ENCODE data around the gene IFNA8. TPM values are rescaled to one million over a fixed set of nuclear protein-coding genes. Genes with fewer than 3 reads are reported as not detected.
"Not testable (repeated sequence)": the region's sequence is repeated elsewhere in the genome, so short reads cannot be mapped to it uniquely, and the experiment has no call there.

IFNA8 gene
- total RNA-seq, 1 donor from 2014 or later: not detected

- no peak for DNase-seq (ENCODE audit: low read depth, low spot score)
Measured at GRCh38 chr9:21428235-21428634, 19.3 kb downstream of the IFNA8 start.

GRCh38 chr9:21429191-21429590 is 20.3 kb downstream of the IFNA8 start:
- DNase-seq (ENCODE audit: low read depth, low spot score): no peak

- no peak for DNase-seq (ENCODE audit: low read depth, low spot score)
Measured at GRCh38 chr9:21432672-21433425, 23.9 kb downstream of the IFNA8 start.

GRCh38 chr9:21434202-21435014 is 25.5 kb downstream of the IFNA8 start:
- peak; percentile 44 for DNase-seq (ENCODE audit: low read depth, low spot score)

- DNase-seq (ENCODE audit: low read depth, low spot score): not testable (repeated sequence)
Measured at GRCh38 chr9:21435015-21435383, 26.1 kb downstream of the IFNA8 start.

GRCh38 chr9:21440139-21440538 is 31.2 kb downstream of the IFNA8 start, which contains the start of gene IFNA1:
Gene IFNA1, plus strand, starts transcription at chr9:21440439. Its CDS starts 69 bp downstream, at chr9:21440508.
- no peak for DNase-seq (ENCODE audit: low read depth, low spot score)

- DNase-seq (ENCODE audit: low read depth, low spot score): no peak
Measured at GRCh38 chr9:21443849-21444625, 35.1 kb downstream of the IFNA8 start.

GRCh38 chr9:21449312-21449711 is 40.4 kb downstream of the IFNA8 start:
- not testable (repeated sequence) for DNase-seq (ENCODE audit: low read depth, low spot score)

- DNase-seq (ENCODE audit: low read depth, low spot score): no peak
Measured at GRCh38 chr9:21450733-21451394, 41.9 kb downstream of the IFNA8 start.

GRCh38 chr9:21452681-21453080 is 43.8 kb downstream of the IFNA8 start:
- DNase-seq (ENCODE audit: low read depth, low spot score): no peak

GRCh38 chr9:21454149-21454548 is 45.2 kb downstream of the IFNA8 start:
- no peak for DNase-seq (ENCODE audit: low read depth, low spot score)

- DNase-seq (ENCODE audit: low read depth, low spot score): no peak
Measured at GRCh38 chr9:21455320-21455719, 46.4 kb downstream of the IFNA8 start.

Other genes with a start within 250 kb of the IFNA8 start
- not detected in 2 replicates for gene IFNA21, start 242.5 kb upstream of the IFNA8 start, total RNA-seq
- gene IFNA4, start 221.5 kb upstream of the IFNA8 start, total RNA-seq: not detected in 2 replicates
- not detected in 2 replicates for gene IFNA7, start 206.9 kb upstream of the IFNA8 start, total RNA-seq
- gene IFNA10, start 202.0 kb upstream of the IFNA8 start, total RNA-seq: not detected in 2 replicates
- not detected in 2 replicates for gene IFNA16, start 191.8 kb upstream of the IFNA8 start, total RNA-seq
- gene IFNA17, start 180.9 kb upstream of the IFNA8 start, total RNA-seq: not detected in 2 replicates
- not detected in 2 replicates for gene IFNA14, start 169.1 kb upstream of the IFNA8 start, total RNA-seq
- not detected in 2 replicates for gene IFNA5, start 103.8 kb upstream of the IFNA8 start, total RNA-seq
- gene KLHL9, start 73.7 kb upstream of the IFNA8 start, total RNA-seq: 33.4 and 35.1 TPM in 2 replicates
- gene IFNA6, start 58.2 kb upstream of the IFNA8 start, total RNA-seq: not detected in 2 replicates
- gene IFNA13, start 41.1 kb upstream of the IFNA8 start, total RNA-seq: not detected in 2 replicates
- not detected in 2 replicates for gene IFNA2, start 23.7 kb upstream of the IFNA8 start, total RNA-seq
- gene IFNA1, start 31.3 kb downstream of the IFNA8 start, total RNA-seq: not detected in 2 replicates
- 0.92 and 1.0 TPM in 2 replicates for gene IFNE, start 73.2 kb downstream of the IFNA8 start, total RNA-seq